H1 (cell line): Measurements from ENCODE around the gene RBMX2. TPM values are rescaled to one million over a fixed set of nuclear protein-coding genes. Genes with fewer than 3 reads are reported as not detected.

ENCODE experiments used
- CTCF ChIA-PET: fragments of 300-600 bp; sonication (Branson Sonifier 250); formaldehyde crosslinking; loops from one replicate; lab custom pipeline; 2021; ENCODE audit not compliant: partially characterized antibody; lab: Charles Lee
- POLR2A ChIA-PET: fragments of 300-600 bp; sonication (Branson Sonifier 250); formaldehyde crosslinking; loops from one replicate; lab custom pipeline; 2021; ENCODE audit warnings: inconsistent platforms; ENCODE audit not compliant: partially characterized antibody; lab: Charles Lee
- DNase-seq, 2 experiments: peaks; one replicate each; pipeline versions ENCODE4 v3.0.0 to v3.0.0-alpha.2; 2010 to 2022; ENCODE audit warnings: low spot score in 2 of 2, low read depth in 1 of 2, mixed read lengths in 1 of 2
- FAIRE-seq: peaks from 2 replicates; lab custom pipeline; 2011; peaks lifted over from hg19 to GRCh38; lab: Jason Lieb, UNC
- H2AFZ ChIP-seq: 2 replicates; pipeline ENCODE4 v1.8.1; 2012; ENCODE audit warnings: low read length, inconsistent platforms
- H2AK5ac ChIP-seq: 2 replicates; pipeline ENCODE4 v1.6.1; 2013; ENCODE audit warnings: low read depth, low read length
- H2BK120ac ChIP-seq: replicated peaks from 2 replicates; pipeline ENCODE3; 2013; ENCODE audit warnings: low read depth, low read length, inconsistent platforms
- H2BK12ac ChIP-seq: 2 replicates; pipeline ENCODE4 v1.6.1; 2013; ENCODE audit warnings: low read depth, low read length
- H2BK15ac ChIP-seq: 2 replicates; pipeline ENCODE4 v1.6.1; 2013; ENCODE audit warnings: low read length
- H2BK20ac ChIP-seq: 2 replicates; pipeline ENCODE4 v1.6.1; 2013; ENCODE audit warnings: low read length
- H2BK5ac ChIP-seq: 2 replicates; pipeline ENCODE4 v1.6.1; 2013; ENCODE audit warnings: low read depth, low read length
- H3K14ac ChIP-seq: 2 replicates; pipeline ENCODE4 v1.6.1; 2013; ENCODE audit warnings: inconsistent platforms; ENCODE audit not compliant: insufficient read length
- H3K18ac ChIP-seq: 2 replicates; pipeline ENCODE4 v1.6.1; 2013; ENCODE audit warnings: low read length; ENCODE audit errors: extremely low read depth
- H3K23ac ChIP-seq: 2 replicates; pipeline ENCODE4 v1.6.1; 2013; ENCODE audit warnings: inconsistent platforms; ENCODE audit not compliant: insufficient read length
- H3K23me2 ChIP-seq: 2 replicates; pipeline ENCODE4 v1.6.1; 2013; ENCODE audit warnings: low read depth, low read length
- H3K27ac ChIP-seq: 2 replicates; pipeline ENCODE4 v1.6.1; 2011; ENCODE audit warnings: low read depth, low read length, inconsistent platforms
- H3K27me3 ChIP-seq, 4 experiments: replicated peaks in 1 of 4; 1 replicate in 1 of 4; 2 replicates in 3 of 4; pipeline versions ENCODE4 v1.6.1 to v1.8.1; 2011 to 2013; ENCODE audit warnings: low read length in 3 of 4, mild to moderate bottlenecking in 3 of 4, inconsistent platforms in 2 of 4, mixed read lengths in 2 of 4, moderate library complexity in 1 of 4; ENCODE audit not compliant: control insufficient read depth in 3 of 4, insufficient read depth in 3 of 4; ENCODE audit errors: extremely low read depth in 1 of 4
- H3K36me3 ChIP-seq, 4 experiments: 2 replicates each; pipeline versions ENCODE4 v1.6.1 to v1.8.1; 2011 to 2013; ENCODE audit warnings: mild to moderate bottlenecking in 4 of 4, low read length in 3 of 4, moderate library complexity in 2 of 4, control low read depth in 1 of 4, inconsistent platforms in 1 of 4; ENCODE audit not compliant: insufficient read depth in 4 of 4, control insufficient read depth in 2 of 4
- H3K4ac ChIP-seq: replicated peaks from 2 replicates; pipeline ENCODE3; 2013; ENCODE audit warnings: low read length, low read depth, mixed read lengths, inconsistent platforms; ENCODE audit not compliant: insufficient read length
- H3K4me1 ChIP-seq, 4 experiments: replicated peaks in 1 of 4; 1 replicate in 1 of 4; 2 replicates in 3 of 4; pipeline versions ENCODE4 v1.6.1 to v1.8.1; 2011 to 2013; ENCODE audit warnings: low read length in 3 of 4, inconsistent platforms in 2 of 4, mixed read lengths in 1 of 4; ENCODE audit not compliant: insufficient read depth in 4 of 4, control insufficient read depth in 3 of 4
- H3K4me2 ChIP-seq, 2 experiments: 2 replicates each; pipeline versions ENCODE4 v1.6.1 to v1.8.1; 2011 to 2013; ENCODE audit warnings: low read depth in 2 of 2, low read length in 2 of 2, control low read depth in 1 of 2, inconsistent platforms in 1 of 2, mild to moderate bottlenecking in 1 of 2; ENCODE audit not compliant: insufficient read depth in 1 of 2
- H3K4me3 ChIP-seq, 4 experiments: fragments of 200-600, 300-600 bp in 1 of 4; sonication (generic), shearing (Covaris generic), sonication (Bioruptor Twin) in 1 of 4; 2 replicates each; pipeline versions ENCODE4 v1.5.1 to v1.8.1; 2011 to 2016; ENCODE audit warnings: low read length in 4 of 4, low read depth in 3 of 4, control low read depth in 2 of 4, inconsistent platforms in 2 of 4, mild to moderate bottlenecking in 2 of 4, mixed read lengths in 1 of 4, moderate library complexity in 1 of 4; ENCODE audit not compliant: insufficient read depth in 2 of 4; ENCODE audit errors: extremely low read depth in 1 of 4
- H3K56ac ChIP-seq: replicated peaks from 2 replicates; pipeline ENCODE3; 2013; ENCODE audit warnings: low read depth, mild to moderate bottlenecking, mixed read lengths, low read length, inconsistent platforms; ENCODE audit not compliant: insufficient read length
- H3K79me1 ChIP-seq: 2 replicates; pipeline ENCODE4 v1.6.1; 2013; ENCODE audit warnings: low read depth, low read length, control low read depth
- H3K79me2 ChIP-seq, 2 experiments: 2 replicates each; pipeline versions ENCODE4 v1.6.1 to v1.8.1; 2012 to 2013; ENCODE audit warnings: low read length in 2 of 2, mild to moderate bottlenecking in 2 of 2, inconsistent platforms in 1 of 2; ENCODE audit not compliant: insufficient read depth in 2 of 2, control insufficient read depth in 1 of 2
- H3K9ac ChIP-seq, 4 experiments: replicated peaks in 1 of 4; 1 replicate in 1 of 4; 2 replicates in 3 of 4; pipeline versions ENCODE4 v1.6.1 to v1.8.1; 2011 to 2013; ENCODE audit warnings: low read depth in 3 of 4, low read length in 3 of 4, control low read depth in 2 of 4, mild to moderate bottlenecking in 2 of 4, moderate library complexity in 2 of 4, inconsistent platforms in 1 of 4; ENCODE audit errors: extremely low read depth in 1 of 4
- H3K9me3 ChIP-seq, 2 experiments: 2 replicates each; pipeline versions ENCODE4 v1.6.1 to v1.8.1; 2012 to 2013; ENCODE audit warnings: mild to moderate bottlenecking in 2 of 2, moderate library complexity in 2 of 2, control low read depth in 1 of 2, inconsistent platforms in 1 of 2, low read depth in 1 of 2, low read length in 1 of 2, mixed read lengths in 1 of 2; ENCODE audit not compliant: insufficient read depth in 2 of 2
- H4K20me1 ChIP-seq, 2 experiments: replicated peaks in 1 of 2; 2 replicates each; pipeline versions ENCODE3 to v1.8.1; 2011 to 2013; ENCODE audit warnings: inconsistent platforms in 2 of 2, low read length in 2 of 2, mild to moderate bottlenecking in 1 of 2; ENCODE audit not compliant: insufficient read depth in 2 of 2, control insufficient read depth in 1 of 2
- H4K5ac ChIP-seq: 2 replicates; pipeline ENCODE4 v1.6.1; 2013; ENCODE audit warnings: low read length, low read depth, mixed read lengths, inconsistent platforms; ENCODE audit not compliant: insufficient read length
- H4K8ac ChIP-seq: 2 replicates; pipeline ENCODE4 v1.8.0; 2013; ENCODE audit warnings: mild to moderate bottlenecking, moderate library complexity, low read length, inconsistent platforms; ENCODE audit not compliant: insufficient read depth; ENCODE audit errors: extremely low read depth
- H4K91ac ChIP-seq: replicated peaks from 2 replicates; pipeline ENCODE3; 2013; ENCODE audit warnings: low read length, mixed read lengths, inconsistent platforms; ENCODE audit not compliant: insufficient read length
- CREB1 ChIP-seq: IDR thresholded peaks from 2 replicates; pipeline ENCODE4 v1.6.1; 2012; ENCODE audit warnings: inconsistent platforms
- EP300 ChIP-seq, 2 experiments: IDR thresholded peaks; 1 replicate in 1 of 2; 2 replicates in 1 of 2; pipeline ENCODE4 v1.6.1; 2011 to 2012; ENCODE audit warnings: low read depth in 2 of 2, low read length in 2 of 2, mild to moderate bottlenecking in 2 of 2, borderline replicate concordance in 1 of 2, inconsistent platforms in 1 of 2, moderate library complexity in 1 of 2
- EZH2 ChIP-seq: fragments of 200-600 bp; sonication (generic); IDR thresholded peaks from 2 replicates; pipeline ENCODE4 v1.7.1; 2012; ENCODE audit warnings: low read depth, mild to moderate bottlenecking, moderate library complexity, low read length, inconsistent platforms; ENCODE audit not compliant: severe bottlenecking
- HDAC6 ChIP-seq: IDR thresholded peaks from one replicate; pipeline ENCODE4 v1.7.1; 2012; ENCODE audit warnings: low read depth, mild to moderate bottlenecking, inconsistent platforms, low read length, moderate library complexity
- KDM1A ChIP-seq: fragments of 200-600, 300-600 bp; sonication (generic); IDR thresholded peaks from 2 replicates; pipeline ENCODE4 v1.7.1; 2016; ENCODE audit warnings: mild to moderate bottlenecking, low read length, borderline replicate concordance
- NRF1 ChIP-seq: IDR thresholded peaks from 2 replicates; pipeline ENCODE4 v1.6.1; 2011; ENCODE audit warnings: mild to moderate bottlenecking, low read depth, low read length, improper control_type of control experiment
- POLR2A ChIP-seq, 2 experiments: IDR thresholded peaks; 1 replicate in 1 of 2; 2 replicates in 1 of 2; pipeline ENCODE4 v1.6.1; 2011; ENCODE audit warnings: low read depth in 2 of 2, low read length in 2 of 2, mild to moderate bottlenecking in 2 of 2; ENCODE audit errors: control extremely low read depth in 1 of 2
- SP2 ChIP-seq: IDR thresholded peaks from 2 replicates; pipeline ENCODE4 v1.6.1; 2012; ENCODE audit warnings: mild to moderate bottlenecking, low read length, inconsistent platforms
- SUZ12 ChIP-seq: fragments of 200-600 bp; sonication (generic); IDR thresholded peaks from 2 replicates; pipeline ENCODE4 v1.6.1; 2012; ENCODE audit warnings: mild to moderate bottlenecking, inconsistent platforms, low read length, moderate library complexity, mixed read lengths
- WGBS, 2 experiments: shearing (Covaris generic) in 1 of 2; methylation state at CpG; one replicate each; pipeline versions ENCODE4 v1.1.6 to v1.1.7; 2013 to 2015; ENCODE audit warnings: low lambda C conversion rate in 2 of 2, mixed read lengths in 2 of 2, inconsistent platforms in 1 of 2, low coverage in 1 of 2, missing lambda C conversion rate in 1 of 2; ENCODE audit not compliant: insufficient replicate concordance in 2 of 2, insufficient coverage in 1 of 2, insufficient read length in 1 of 2; ENCODE audit errors: extremely low coverage in 1 of 2, missing lambda C conversion rate in 1 of 2; 5-methylcytosine and 5-hydroxymethylcytosine counted together
- polyA plus RNA-seq, 7 experiments: library from polyadenylated mRNA; depleted of rRNA in 3 of 7; stranded (reverse) in 5 of 7; unstranded in 2 of 7; fragments of >200 nt in 5 of 7; fragments of 200-250 nt in 2 of 7; gene quantifications; 1 replicate in 5 of 7; 2 replicates in 1 of 7; 4 replicates in 1 of 7; pipeline versions ENCODE4 v1.2.1 to v1.2.3, GENCODE V29; 2011 to 2013; ENCODE audit warnings: missing spikeins in 2 of 7, mixed read lengths in 2 of 7
- total RNA-seq: library from RNA; stranded (reverse); fragmentation: NEBNext Ultra II Directional; extraction: Animal tissue kit (Norgen Biotek cat#: 25700); gene quantifications from 2 replicates; pipeline ENCODE4 v1.2.1, GENCODE V29; 2021

Gene RBMX2
- total and polyA plus RNA-seq, 2 of the 8 experiments (the other 6 are each of a cell fraction or from before 2014, with no cell fraction given): 10.8 to 23.2 TPM

DNA sequence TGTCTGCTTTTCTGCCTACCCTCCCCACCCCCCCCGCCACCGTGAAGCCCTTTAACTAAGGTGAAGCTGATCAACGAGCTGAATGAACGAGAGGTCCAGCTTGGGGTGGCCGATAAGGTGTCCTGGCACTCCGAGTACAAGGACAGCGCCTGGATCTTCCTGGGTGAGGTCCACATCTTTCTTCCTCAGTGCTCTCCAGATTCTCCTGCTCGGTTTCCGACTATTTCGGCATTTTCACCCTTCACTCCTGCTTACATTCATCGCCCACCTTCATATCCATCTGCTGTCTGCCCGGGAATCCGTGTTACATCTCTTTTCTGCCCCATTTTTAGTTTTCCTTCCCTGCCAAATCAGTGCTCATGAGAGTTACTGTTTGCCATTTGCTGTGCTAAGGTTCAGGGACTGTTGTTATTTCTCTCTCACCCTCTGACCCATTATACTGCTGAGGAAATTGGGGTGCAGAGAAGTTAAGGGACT is 459 bp downstream of the RBMX2 start:
- Histone ChIP-seq H3K18ac (no peak overlapping the region), H4K20me1 (no peaks in the 10 kb centered on the region), H3K9me3 (no peaks in the 10 kb centered on the region), H3K27ac (no peak overlapping the region), H3K23me2 (peaks cover 3% of the 10 kb centered on the region; the same call in 1 of the 2 replicates), H3K36me3 (peaks cover 0 to 10% (median 4%) of the 10 kb centered on the region in 4 experiments; a peak in 4 of 8 replicates), H2BK20ac (no peak overlapping the region), H3K27me3 (no peaks in the 10 kb centered on the region; a peak in 1 of 7 replicates), H3K4me1 (no peaks in the 10 kb centered on the region; a peak in 2 of 7 replicates), H3K4ac (no peak overlapping the region), H2BK12ac (no peak overlapping the region), H3K23ac (no peak overlapping the region), H2AFZ (no peak overlapping the region), H3K56ac (no peak overlapping the region), H3K4me3 (peak overlapping the region; percentile 51 to 93 (median 76)), H2AK5ac (no peak overlapping the region), H2BK15ac (no peak overlapping the region), H3K79me1 (no peaks in the 10 kb centered on the region), H3K9ac (peak overlapping the region; percentile 45 to 79 (median 69)), H4K8ac (no peak overlapping the region), H3K4me2 (peak overlapping the region; percentile 71 to 74), H3K79me2 (peaks cover 0 to 10% of the 10 kb centered on the region in 2 experiments; a peak in 1 of 4 replicates), H4K91ac (no peak overlapping the region), H2BK5ac (no peak overlapping the region), H2BK120ac (no peak overlapping the region), H4K5ac (no peak overlapping the region), H3K14ac (no peak overlapping the region)
- POLR2A ChIA-PET: no interaction called here
- 0% methylated on average over 8 of the region's 13 CpGs; no CpG with 5 or more reads in 1 of the 2 experiments for WGBS, 2 experiments
- CTCF ChIA-PET: interaction anchor here (0.6 to 1.3 kb wide), 2 partner anchors 9 to 497 kb away, joined by 3 read pairs; no protein-coding TSS in a partner anchor
- FAIRE-seq (no peak), DNase-seq (no peak)
- no peak for TF ChIP-seq NRF1
- TF ChIP-seq SUZ12: no peak
- TF ChIP-seq POLR2A (IDR thresholded peaks at IDR 0.05; ENCODE audit: control extremely low read depth in 1 of 2, low read depth in 2 of 2, low read length in 2 of 2): no peak
- TF ChIP-seq HDAC6: no peak
- TF ChIP-seq SP2: no peak
- no peak for TF ChIP-seq EZH2
- no peak for TF ChIP-seq CREB1
- no peak for TF ChIP-seq KDM1A
- no peak for TF ChIP-seq EP300 (IDR thresholded peaks at IDR 0.05; ENCODE audit: borderline replicate concordance in 1 of 2, low read depth in 2 of 2, low read length in 2 of 2)
